GM12878 (cell line): ENCODE results near the gene NRXN3. TPM values are rescaled to one million over a fixed set of nuclear protein-coding genes. Genes with fewer than 3 reads are reported as not detected.

Experiments used
- ATAC-seq: fragments of 200-7000 bp; cut with Tn5 transposase; 3 replicates; pipeline ENCODE4 v1.9.1; 2020; ENCODE audit warnings: mild to moderate bottlenecking, moderate library complexity
- BruUV-seq: library from RNA; stranded (reverse); fragments of 400-500 nt; replicated peaks from 2 replicates; lab custom pipeline; 2021; lab: Mats Ljungman, UMichigan
- CTCF ChIA-PET: fragments of 300-600 bp; sonication (Branson Sonifier 250); formaldehyde crosslinking; extraction: SDS; loops from one replicate; lab custom pipeline; 2021; ENCODE audit warnings: inconsistent platforms; lab: Yijun Ruan, JAX
- POLR2A ChIA-PET: fragments of 350-600 bp; formaldehyde crosslinking; extraction: SDS; loops from one replicate; lab custom pipeline; 2021; ENCODE audit warnings: inconsistent platforms; lab: Charles Lee
- RAD21 ChIA-PET: fragments of 300-600 bp; sonication (Branson Sonifier 250); formaldehyde crosslinking; loops from one replicate; lab custom pipeline; 2023; ENCODE audit warnings: antibody characterized with exemption; ENCODE audit not compliant: unreplicated experiment; lab: Charles Lee
- SMC1A ChIA-PET: fragments of 300-600 bp; sonication (Branson Sonifier 250); formaldehyde crosslinking; loops from one replicate; lab custom pipeline; 2023; ENCODE audit not compliant: unreplicated experiment, uncharacterized antibody; lab: Charles Lee
- DNase-seq: peaks from one replicate; pipeline ENCODE4 v3.0.0-alpha.2; 2011; ENCODE audit warnings: low read depth, low spot score
- FAIRE-seq: peaks from 3 replicates; lab custom pipeline; 2011; peaks lifted over from hg19 to GRCh38; lab: Jason Lieb, UNC
- H2AFZ ChIP-seq: 2 replicates; pipeline ENCODE4 v1.6.0; 2011; ENCODE audit warnings: low read depth, low read length, control low read depth; ENCODE audit not compliant: control insufficient read depth
- H3K27ac ChIP-seq: 2 replicates; pipeline ENCODE4 v1.5.1; 2011; ENCODE audit warnings: control low read depth; ENCODE audit not compliant: control insufficient read depth, insufficient read depth
- H3K27me3 ChIP-seq, 2 experiments: replicated peaks in 1 of 2; 2 replicates each; pipeline versions ENCODE4 v1.6.0 to v1.6.1; 2011; ENCODE audit warnings: low read length in 1 of 2; ENCODE audit not compliant: control insufficient read depth in 2 of 2, insufficient read depth in 2 of 2
- H3K36me3 ChIP-seq, 2 experiments: 2 replicates each; pipeline ENCODE4 v1.5.1; 2011; ENCODE audit warnings: low read length in 1 of 2; ENCODE audit not compliant: control insufficient read depth in 2 of 2, insufficient read depth in 2 of 2
- H3K4me1 ChIP-seq: 2 replicates; pipeline ENCODE4 v1.6.1; 2011; ENCODE audit warnings: mild to moderate bottlenecking, low read length, moderate library complexity, mixed read lengths; ENCODE audit not compliant: control insufficient read depth, insufficient read depth
- H3K4me2 ChIP-seq: 2 replicates; pipeline ENCODE4 v1.6.0; 2011; ENCODE audit warnings: control low read depth; ENCODE audit not compliant: control insufficient read depth, insufficient read depth
- H3K4me3 ChIP-seq: fragments of 200-600 bp; sonication (generic); 2 replicates; pipeline ENCODE4 v1.5.1; 2016
- H3K79me2 ChIP-seq: 2 replicates; pipeline ENCODE4 v1.6.0; 2011; ENCODE audit warnings: low read length; ENCODE audit not compliant: control insufficient read depth, insufficient read depth
- H3K9ac ChIP-seq: 2 replicates; pipeline ENCODE4 v1.8.0; 2011; ENCODE audit warnings: low read length, control low read depth, mixed read lengths; ENCODE audit not compliant: control insufficient read depth, insufficient read depth
- H3K9me3 ChIP-seq: replicated peaks from 3 replicates; pipeline ENCODE4 v1.5.1; 2011; ENCODE audit warnings: mild to moderate bottlenecking, low read length; ENCODE audit not compliant: control insufficient read depth, insufficient read depth
- H4K20me1 ChIP-seq: 2 replicates; pipeline ENCODE4 v1.6.0; 2011; ENCODE audit not compliant: control insufficient read depth, insufficient read depth
- BMI1 ChIP-seq: fragments of 450-650 bp; IDR thresholded peaks from 2 replicates; pipeline ENCODE4 v1.6.1; 2016; ENCODE audit warnings: mild to moderate bottlenecking, moderate library complexity, borderline replicate concordance
- FOXK2 ChIP-seq: fragments of 450-650 bp; IDR thresholded peaks from 2 replicates; pipeline ENCODE4 v1.6.1; 2017; ENCODE audit warnings: mild to moderate bottlenecking, moderate library complexity
- NBN ChIP-seq: fragments of 450-650 bp; IDR thresholded peaks from 2 replicates; pipeline ENCODE4 v1.6.1; 2016
- WGBS: methylation state at CpG from one replicate; pipeline ENCODE4 v1.1.6; 2016; ENCODE audit warnings: low lambda C conversion rate; ENCODE audit not compliant: insufficient replicate concordance, insufficient coverage; ENCODE audit errors: missing lambda C conversion rate; 5-methylcytosine and 5-hydroxymethylcytosine counted together
- in situ Hi-C: fragments of 300-500 bp; cut with MboI; formaldehyde crosslinking; loops from 9 replicates; pipeline ENCODE4 v1.14.3; 2018; ENCODE audit warnings: mixed read lengths
- intact Hi-C: fragments of 100-400 bp; cut with micrococcal nuclease; formaldehyde crosslinking; loops from one replicate; pipeline ENCODE4 v1.14.2; 2022; ENCODE audit not compliant: unreplicated experiment
- polyA plus RNA-seq, 11 experiments: library from polyadenylated mRNA; depleted of rRNA in 4 of 11; unstranded in 6 of 11; stranded (reverse) in 5 of 11; fragments of >200 nt; fragmentation: Nextera tagmentation in 4 of 11; fragmentation: Illumina TruSeq in 1 of 11; extraction: Ambion mirVana in 4 of 11; extraction: Trizol in 1 of 11; gene quantifications; 1 replicate in 1 of 11; 2 replicates in 10 of 11; pipeline versions ENCODE4 v1.2.1 to v1.2.3, GENCODE V29; 2011 to 2016; ENCODE audit warnings: inconsistent platforms in 2 of 11, missing spikeins in 2 of 11, low read depth in 1 of 11
- total RNA-seq, 4 experiments: library from RNA; depleted of rRNA in 3 of 4; stranded (reverse); fragments of >200 nt in 3 of 4; fragmentation: Illumina TruSeq in 1 of 4; extraction: Trizol in 1 of 4; gene quantifications; 2 replicates each; pipeline versions ENCODE4 v1.2.1 to v1.2.3, GENCODE V29; 2013 to 2021
- TF ChIP-seq, protein P1 (sequence below), 3 experiments: IDR thresholded peaks in 2 of 3; conservative IDR thresholded peaks in 1 of 3; 2 replicates each; pipeline ENCODE4 v1.5.1; 2011; ENCODE audit warnings: low read depth in 3 of 3, low read length in 3 of 3, mild to moderate bottlenecking in 3 of 3, control low read depth in 2 of 3, moderate library complexity in 2 of 3, inconsistent platforms in 1 of 3, mixed read lengths in 1 of 3; ENCODE audit not compliant: control insufficient read depth in 2 of 3, insufficient read depth in 1 of 3; ENCODE audit errors: extremely low read depth in 1 of 3
- TF ChIP-seq, protein P2 (sequence below): fragments of 450-650 bp; formaldehyde crosslinking; IDR thresholded peaks from 2 replicates; pipeline ENCODE4 v1.4.0; 2020; ENCODE audit warnings: mild to moderate bottlenecking, moderate library complexity
- TF ChIP-seq, protein P3 (sequence below): IDR thresholded peaks from 2 replicates; pipeline ENCODE4 v1.6.1; 2011; ENCODE audit warnings: borderline replicate concordance, low read depth, mild to moderate bottlenecking, moderate library complexity, low read length; ENCODE audit not compliant: insufficient read depth, poor library complexity, severe bottlenecking

Gene NRXN3
- total and polyA plus RNA-seq, 10 of the 15 experiments (the other 5 are each of a cell fraction or from before 2014, with no cell fraction given) = 0.52 to 3.3 (median 1.4) TPM

- H3K9ac ChIP-seq = no peak overlapping the region
- H2AFZ ChIP-seq = no peak overlapping the region
- no peaks in the 10 kb centered on the region for H4K20me1 ChIP-seq
- ATAC-seq (no peak), DNase-seq (no peak), FAIRE-seq (no peak)
- POLR2A ChIA-PET = no interaction called here
- WGBS = 17% methylated on average over 4 of the region's 4 CpGs
- H3K4me1 ChIP-seq = no peaks in the 10 kb centered on the region
- H3K27ac ChIP-seq = no peak overlapping the region
- CTCF ChIA-PET = interaction anchor here (1.3 kb wide), 1 partner anchor 9 kb away, joined by 4 read pairs; no protein-coding TSS in a partner anchor
- no peaks in the 10 kb centered on the region; the same call in 2 of the 3 replicates for H3K9me3 ChIP-seq
- BruUV-seq = no TSS peak
- H3K79me2 ChIP-seq = no peaks in the 10 kb centered on the region
- SMC1A ChIA-PET = interaction anchor here (0.6 kb wide), 1 partner anchor 1609 kb away, joined by 3 read pairs; no protein-coding TSS in a partner anchor
- no peaks in the 10 kb centered on the region for H3K36me3 ChIP-seq
- in situ Hi-C loops (no loop called here), intact Hi-C loops (no loop called here)
- H3K27me3 ChIP-seq = no peaks in the 10 kb centered on the region
- H3K4me2 ChIP-seq = no peak overlapping the region
- H3K4me3 ChIP-seq = no peak overlapping the region
- TF ChIP-seq, protein P1, sequence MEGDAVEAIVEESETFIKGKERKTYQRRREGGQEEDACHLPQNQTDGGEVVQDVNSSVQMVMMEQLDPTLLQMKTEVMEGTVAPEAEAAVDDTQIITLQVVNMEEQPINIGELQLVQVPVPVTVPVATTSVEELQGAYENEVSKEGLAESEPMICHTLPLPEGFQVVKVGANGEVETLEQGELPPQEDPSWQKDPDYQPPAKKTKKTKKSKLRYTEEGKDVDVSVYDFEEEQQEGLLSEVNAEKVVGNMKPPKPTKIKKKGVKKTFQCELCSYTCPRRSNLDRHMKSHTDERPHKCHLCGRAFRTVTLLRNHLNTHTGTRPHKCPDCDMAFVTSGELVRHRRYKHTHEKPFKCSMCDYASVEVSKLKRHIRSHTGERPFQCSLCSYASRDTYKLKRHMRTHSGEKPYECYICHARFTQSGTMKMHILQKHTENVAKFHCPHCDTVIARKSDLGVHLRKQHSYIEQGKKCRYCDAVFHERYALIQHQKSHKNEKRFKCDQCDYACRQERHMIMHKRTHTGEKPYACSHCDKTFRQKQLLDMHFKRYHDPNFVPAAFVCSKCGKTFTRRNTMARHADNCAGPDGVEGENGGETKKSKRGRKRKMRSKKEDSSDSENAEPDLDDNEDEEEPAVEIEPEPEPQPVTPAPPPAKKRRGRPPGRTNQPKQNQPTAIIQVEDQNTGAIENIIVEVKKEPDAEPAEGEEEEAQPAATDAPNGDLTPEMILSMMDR (IDR thresholded peaks at IDR 0.05 in 2 of 3, conservative IDR thresholded peaks at IDR 0.05 in 1 of 3; ENCODE audit: control insufficient read depth in 2 of 3, extremely low read depth in 1 of 3, insufficient read depth in 1 of 3, low read depth in 3 of 3, low read length in 3 of 3) = no peak
- TF ChIP-seq NBN (no peak), FOXK2 (no peak), BMI1 (no peak)
- TF ChIP-seq, protein P2, sequence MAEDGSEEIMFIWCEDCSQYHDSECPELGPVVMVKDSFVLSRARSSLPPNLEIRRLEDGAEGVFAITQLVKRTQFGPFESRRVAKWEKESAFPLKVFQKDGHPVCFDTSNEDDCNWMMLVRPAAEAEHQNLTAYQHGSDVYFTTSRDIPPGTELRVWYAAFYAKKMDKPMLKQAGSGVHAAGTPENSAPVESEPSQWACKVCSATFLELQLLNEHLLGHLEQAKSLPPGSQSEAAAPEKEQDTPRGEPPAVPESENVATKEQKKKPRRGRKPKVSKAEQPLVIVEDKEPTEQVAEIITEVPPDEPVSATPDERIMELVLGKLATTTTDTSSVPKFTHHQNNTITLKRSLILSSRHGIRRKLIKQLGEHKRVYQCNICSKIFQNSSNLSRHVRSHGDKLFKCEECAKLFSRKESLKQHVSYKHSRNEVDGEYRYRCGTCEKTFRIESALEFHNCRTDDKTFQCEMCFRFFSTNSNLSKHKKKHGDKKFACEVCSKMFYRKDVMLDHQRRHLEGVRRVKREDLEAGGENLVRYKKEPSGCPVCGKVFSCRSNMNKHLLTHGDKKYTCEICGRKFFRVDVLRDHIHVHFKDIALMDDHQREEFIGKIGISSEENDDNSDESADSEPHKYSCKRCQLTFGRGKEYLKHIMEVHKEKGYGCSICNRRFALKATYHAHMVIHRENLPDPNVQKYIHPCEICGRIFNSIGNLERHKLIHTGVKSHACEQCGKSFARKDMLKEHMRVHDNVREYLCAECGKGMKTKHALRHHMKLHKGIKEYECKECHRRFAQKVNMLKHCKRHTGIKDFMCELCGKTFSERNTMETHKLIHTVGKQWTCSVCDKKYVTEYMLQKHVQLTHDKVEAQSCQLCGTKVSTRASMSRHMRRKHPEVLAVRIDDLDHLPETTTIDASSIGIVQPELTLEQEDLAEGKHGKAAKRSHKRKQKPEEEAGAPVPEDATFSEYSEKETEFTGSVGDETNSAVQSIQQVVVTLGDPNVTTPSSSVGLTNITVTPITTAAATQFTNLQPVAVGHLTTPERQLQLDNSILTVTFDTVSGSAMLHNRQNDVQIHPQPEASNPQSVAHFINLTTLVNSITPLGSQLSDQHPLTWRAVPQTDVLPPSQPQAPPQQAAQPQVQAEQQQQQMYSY = no peak
- TF ChIP-seq, protein P3, sequence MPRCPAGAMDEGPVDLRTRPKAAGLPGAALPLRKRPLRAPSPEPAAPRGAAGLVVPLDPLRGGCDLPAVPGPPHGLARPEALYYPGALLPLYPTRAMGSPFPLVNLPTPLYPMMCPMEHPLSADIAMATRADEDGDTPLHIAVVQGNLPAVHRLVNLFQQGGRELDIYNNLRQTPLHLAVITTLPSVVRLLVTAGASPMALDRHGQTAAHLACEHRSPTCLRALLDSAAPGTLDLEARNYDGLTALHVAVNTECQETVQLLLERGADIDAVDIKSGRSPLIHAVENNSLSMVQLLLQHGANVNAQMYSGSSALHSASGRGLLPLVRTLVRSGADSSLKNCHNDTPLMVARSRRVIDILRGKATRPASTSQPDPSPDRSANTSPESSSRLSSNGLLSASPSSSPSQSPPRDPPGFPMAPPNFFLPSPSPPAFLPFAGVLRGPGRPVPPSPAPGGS = no peak
- RAD21 ChIA-PET = no interaction called here
Observed at GRCh38 chr14:79551523-79551922, 1381.3 kb downstream of the NRXN3 start.
